NCI-H2107 (cell line): ENCODE results near the gene UBE2QL1.

Experiments used
- DNase-seq: peaks from one replicate; lab custom pipeline; 2025; lab: John Stamatoyannopoulos, UW

UBE2QL1 gene

DNA sequence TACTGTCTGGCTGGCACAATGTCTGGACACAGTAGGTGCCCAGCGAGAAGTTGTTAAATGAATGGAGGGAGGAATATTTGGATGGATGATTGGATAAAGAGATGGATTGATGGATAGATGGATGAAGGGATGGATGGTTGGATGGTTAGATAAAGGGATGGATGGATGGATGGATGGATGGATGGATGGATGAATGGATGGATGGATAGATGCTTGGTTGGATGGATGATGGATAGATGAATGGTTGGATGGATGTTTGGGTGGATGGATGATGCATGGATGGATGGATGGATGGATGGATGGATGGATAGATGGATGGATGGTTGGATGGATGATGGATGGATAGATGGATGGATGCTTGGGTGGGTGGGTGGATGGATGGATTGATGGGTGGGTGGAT lies 90.4 kb downstream of the UBE2QL1 start:
- no peak for DNase-seq

DNA sequence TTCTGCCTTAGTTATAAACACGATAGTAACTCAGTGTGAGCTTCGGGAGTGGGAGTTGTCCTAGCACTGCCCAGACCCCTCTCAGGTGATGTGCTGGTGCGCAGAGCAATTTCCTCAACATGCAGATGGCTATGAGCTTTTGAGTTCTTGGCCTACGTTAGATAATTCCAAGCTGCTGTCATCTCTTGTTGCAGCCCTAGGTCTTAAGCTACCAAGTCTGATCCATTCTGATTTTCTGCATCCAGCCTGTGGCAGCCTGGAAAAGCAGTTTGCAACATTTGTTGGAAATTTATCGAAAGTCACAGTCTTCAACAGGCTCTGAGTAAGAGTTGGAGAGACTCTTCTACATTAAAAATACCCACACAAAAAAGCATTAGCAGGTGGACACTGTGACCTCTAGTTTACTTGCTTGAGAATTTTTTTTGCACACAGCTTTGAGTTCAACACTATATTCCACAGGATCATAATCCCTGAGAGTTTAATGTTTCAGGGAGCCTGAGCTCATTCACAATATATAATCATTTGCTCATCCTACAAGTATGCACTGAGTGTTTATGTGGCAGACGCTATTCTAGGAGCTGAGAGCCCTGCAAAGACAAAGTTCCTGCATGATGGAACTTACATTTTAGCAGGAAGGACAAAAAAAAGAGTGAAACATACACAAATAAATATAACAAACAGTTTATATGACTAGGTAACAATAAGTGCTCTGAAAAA lies 91.6 kb downstream of the UBE2QL1 start:
- DNase-seq = no peak

GRCh38 chr5:6541256-6542013 lies 92.8 kb downstream of the UBE2QL1 start:
- no peak for DNase-seq

DNA sequence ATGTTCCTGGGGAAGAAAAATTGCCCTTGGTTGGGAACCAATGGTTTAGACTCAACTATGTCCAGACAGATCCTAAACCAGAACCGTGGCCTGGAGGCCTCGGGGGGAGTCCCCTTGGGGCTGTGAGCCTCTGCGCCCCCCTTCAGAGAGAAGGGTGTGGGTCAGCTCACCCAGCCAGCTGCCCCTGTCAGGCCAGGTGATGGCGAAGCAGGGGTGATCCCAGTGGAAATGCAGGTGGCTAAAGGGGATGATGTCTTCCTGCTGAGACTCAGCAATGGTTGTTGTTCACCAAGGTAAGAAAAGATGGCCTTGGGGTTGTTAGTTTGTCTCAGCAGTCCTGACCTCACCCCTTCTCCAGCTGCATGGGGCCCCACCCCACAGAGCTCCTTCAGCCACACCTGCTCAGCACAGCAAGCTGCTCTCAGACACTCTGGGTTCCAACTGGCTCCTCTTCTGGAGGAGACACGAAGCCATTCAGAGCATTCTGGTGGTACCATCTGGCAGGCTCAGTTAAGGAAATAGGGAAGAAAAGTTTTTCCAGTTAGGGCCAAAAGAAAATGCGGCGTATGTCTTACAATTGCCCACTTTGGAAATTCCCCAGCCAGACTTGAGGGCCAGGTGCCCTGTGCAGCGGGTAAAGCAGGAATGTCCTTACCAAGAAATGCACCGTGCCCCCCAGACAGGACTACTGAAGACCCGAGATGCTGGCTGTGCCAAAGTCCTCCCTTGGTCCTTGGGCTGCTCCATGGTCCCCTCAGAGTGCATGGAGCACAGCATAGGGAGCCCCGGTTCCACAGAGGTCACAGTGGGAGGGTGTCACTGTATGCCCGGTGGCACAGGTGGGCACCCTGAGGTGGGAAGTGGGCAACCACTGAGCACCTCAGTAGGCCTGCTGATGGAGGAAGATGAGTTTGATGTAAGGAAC lies 94.0 kb downstream of the UBE2QL1 start:
- no peak for DNase-seq

- no peak for DNase-seq
Measured at GRCh38 chr5:6543346-6543730, 94.7 kb downstream of the UBE2QL1 start.

GRCh38 chr5:6543830-6544560 lies 95.3 kb downstream of the UBE2QL1 start:
- DNase-seq = no peak
